NCI-H1092 treated with DMSO at 0.1 percent for 48 hours (cell line): ENCODE data around the gene C6orf118.

Experiments used
- DNase-seq: peaks from one replicate; lab custom pipeline; 2025; lab: John Stamatoyannopoulos, UW

Gene C6orf118

DNA sequence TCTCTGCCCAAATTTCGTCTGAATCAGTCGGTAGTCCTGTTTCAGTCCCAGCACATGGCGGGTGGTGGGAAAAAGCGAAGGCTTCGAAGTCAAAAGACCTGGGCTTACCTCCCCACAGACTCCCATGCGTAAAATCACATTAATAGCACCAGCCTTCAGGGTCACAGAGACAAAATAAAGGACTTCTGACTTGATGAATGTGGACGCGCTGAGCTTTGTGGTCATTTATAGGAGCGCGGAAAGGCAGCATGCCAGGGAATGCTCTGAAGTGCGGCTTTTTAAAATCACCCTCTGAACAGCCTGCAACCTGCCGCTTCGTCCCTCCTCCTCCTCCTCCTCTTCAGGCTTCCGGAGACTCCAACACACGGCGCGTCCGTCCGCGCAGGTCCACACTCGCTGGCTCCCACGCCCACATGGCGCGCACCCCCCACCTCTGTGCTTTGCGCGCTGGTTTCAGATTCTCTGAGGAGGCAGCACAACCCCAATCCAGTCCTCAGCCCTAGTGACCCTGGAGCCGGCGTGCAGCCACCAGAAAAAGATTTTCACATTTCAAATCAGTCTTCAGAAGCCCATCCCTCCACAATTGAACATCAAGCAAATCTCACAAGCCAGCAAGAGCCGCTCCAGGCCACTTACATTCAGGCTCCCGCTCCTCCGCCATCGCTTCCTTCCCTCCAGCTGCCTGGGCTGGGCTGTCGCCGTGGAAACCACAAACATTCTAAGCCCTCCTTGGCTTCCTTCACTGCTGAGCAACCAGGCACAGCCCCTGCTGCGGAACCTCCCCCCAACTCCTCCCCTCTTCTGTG, at the start of gene C6orf118:
Gene C6orf118, minus strand, starts transcription at position 680 of the 806 bp plus-strand sequence. Its CDS starts 19 bp downstream, at position 661.
- DNase-seq = peak; percentile 92

DNA sequence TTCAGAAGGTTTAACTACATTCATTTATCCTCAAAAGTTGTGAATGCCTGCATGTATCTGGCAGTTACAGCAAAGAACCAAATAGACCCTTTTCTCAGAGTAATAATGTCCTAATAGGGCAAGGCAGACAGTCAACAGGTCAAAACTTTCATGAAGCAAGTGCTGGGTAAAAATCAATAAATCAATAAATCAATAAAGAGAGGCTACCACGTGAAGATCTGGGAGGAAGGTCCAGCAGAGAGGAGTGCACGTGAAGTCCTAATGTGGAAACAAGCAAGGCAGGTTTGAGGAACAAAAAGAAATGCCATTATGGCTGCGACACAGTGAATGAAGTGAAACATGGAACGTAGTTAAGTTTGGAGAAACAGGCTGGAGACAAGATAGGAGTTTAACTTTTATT, 36.3 kb upstream of the C6orf118 start:
- no peak for DNase-seq

DNA sequence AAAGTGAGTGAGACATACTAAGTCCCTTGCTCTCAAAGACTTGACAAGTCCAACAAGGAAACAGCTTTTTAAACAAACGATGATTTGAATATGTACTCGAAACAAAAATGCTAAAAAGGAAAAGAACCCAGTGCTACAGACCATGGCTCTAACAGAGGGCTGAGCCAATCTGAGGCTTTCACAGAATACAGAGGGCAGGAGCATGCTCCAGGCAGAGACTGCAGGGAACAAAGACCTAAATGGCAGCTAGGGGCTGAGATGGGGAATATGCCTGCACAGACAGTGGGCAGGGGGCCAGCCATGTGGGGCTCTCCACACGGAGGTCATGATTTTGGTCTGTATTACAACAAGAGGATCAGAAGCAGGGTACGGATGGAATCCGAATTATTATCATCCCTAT, 31.1 kb upstream of the C6orf118 start:
- no peak for DNase-seq

DNA sequence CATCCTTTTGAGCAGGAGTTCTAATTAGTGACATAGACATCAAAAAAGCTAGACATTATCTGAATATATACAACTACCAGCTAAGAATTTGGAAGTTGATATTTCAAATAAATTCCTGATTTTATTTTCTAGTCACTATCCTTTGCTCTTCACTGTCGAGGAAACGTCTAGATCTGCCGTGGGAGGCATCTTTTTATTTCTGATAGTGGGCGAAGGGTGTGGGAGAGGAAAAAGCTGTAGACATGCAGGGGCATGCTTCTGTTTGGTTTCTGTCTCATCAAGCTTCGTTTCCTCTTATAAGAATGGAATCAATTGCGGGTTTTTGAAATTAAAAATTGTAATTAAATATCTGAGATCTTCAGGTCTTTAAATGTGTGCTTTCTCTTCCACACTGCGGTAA, 16.2 kb upstream of the C6orf118 start:
- no peak for DNase-seq

- no peak for DNase-seq
Measured at GRCh38 chr6:165321555-165322145, 12.2 kb upstream of the C6orf118 start.

- no peak for DNase-seq
Measured at GRCh38 chr6:165321150-165321549, 11.7 kb upstream of the C6orf118 start.

DNA sequence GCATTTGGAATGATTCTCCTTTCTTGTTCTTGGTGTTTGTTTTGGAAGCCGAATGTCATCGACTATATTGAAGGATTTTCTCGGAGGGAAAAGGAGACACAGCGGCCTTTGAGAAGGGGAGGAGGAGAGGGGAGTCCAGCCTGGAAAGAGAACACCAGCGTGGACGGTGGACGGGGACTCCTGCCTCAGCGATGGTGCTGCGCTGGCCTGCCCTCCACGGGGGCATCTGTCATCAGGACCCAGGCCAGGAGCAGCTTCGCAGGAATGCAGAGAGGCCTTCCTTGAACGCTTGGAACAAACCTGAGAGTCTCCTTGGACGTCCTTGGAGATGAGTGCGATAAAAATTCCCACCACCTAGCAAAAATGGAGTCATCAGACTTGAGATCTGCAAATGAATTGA, 8.3 kb upstream of the C6orf118 start:
- no peak for DNase-seq

GRCh38 chr6:165306955-165307354, 2.5 kb downstream of the C6orf118 start:
- no peak for DNase-seq

GRCh38 chr6:165301372-165302246, 7.8 kb downstream of the C6orf118 start:
- no peak for DNase-seq

GRCh38 chr6:165300422-165300936, 8.9 kb downstream of the C6orf118 start:
- DNase-seq = no peak

- DNase-seq = no peak
Measured at GRCh38 chr6:165298875-165299274, 10.5 kb downstream of the C6orf118 start.

- no peak for DNase-seq
Measured at GRCh38 chr6:165298402-165298801, 11.0 kb downstream of the C6orf118 start.

DNA sequence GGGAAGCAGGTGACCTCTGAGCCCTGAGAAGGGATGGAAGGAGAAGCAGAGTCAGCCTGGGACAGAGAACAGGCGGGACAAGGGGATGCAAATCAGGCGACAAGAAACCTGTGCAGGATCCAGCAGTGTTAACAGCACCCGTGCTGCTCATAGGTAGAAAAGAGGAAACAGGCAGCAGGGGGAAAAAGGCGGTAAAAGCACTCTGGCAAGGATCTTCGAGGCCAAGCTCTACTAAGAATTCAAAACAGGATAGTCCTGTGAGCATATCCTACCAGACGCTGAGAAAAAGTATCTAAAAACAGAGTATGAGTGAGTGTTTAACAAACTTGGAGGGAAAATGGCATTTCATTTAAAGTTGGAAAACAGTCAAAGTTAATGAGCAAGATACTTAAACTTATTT, 16.7 kb downstream of the C6orf118 start:
- DNase-seq = no peak

DNA sequence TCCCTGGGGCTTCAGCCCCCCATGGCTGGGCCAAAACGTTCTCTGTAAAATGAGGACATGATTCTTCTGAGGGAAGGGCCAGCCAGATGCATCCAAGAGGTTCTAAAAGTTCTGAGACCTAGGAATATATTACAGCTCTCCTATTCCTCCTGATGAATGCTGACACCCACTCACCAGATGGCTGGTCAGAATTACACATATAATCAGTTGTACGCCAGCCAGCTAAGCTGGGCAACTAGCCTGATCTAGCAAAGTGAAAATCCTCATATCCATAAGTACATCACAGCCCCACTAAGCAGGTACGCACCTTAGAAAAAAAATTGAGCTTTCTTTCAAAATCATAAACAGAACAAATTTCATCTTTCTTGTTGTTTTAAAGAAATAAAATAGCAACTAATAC, 34.8 kb downstream of the C6orf118 start:
- no peak for DNase-seq

- no peak for DNase-seq
Measured at GRCh38 chr6:165272585-165272984, 36.8 kb downstream of the C6orf118 start.

DNA sequence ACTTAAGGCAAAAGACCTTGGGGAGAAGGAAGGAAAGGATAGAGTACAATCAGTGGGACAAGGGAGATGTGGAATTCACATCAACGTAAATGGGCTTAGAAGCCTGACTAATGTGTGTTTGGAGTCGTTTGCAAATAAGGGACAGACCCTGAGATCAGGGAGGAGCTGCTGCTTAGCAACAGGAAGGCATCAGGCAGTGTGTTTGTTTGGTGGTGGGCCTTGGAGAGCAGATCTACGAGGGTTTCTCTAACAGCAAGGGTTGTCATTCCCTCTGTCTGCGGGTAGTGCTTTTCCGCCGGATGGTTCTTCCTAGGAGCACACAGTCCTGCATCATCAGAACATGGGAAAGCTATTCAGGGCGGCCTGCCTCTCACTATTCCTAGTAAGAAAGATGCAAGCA, 40.4 kb downstream of the C6orf118 start:
- DNase-seq = no peak

GRCh38 chr6:165266621-165267020, 42.8 kb downstream of the C6orf118 start:
- DNase-seq = no peak

- no peak for DNase-seq
Measured at GRCh38 chr6:165266191-165266590, 43.2 kb downstream of the C6orf118 start.

DNA sequence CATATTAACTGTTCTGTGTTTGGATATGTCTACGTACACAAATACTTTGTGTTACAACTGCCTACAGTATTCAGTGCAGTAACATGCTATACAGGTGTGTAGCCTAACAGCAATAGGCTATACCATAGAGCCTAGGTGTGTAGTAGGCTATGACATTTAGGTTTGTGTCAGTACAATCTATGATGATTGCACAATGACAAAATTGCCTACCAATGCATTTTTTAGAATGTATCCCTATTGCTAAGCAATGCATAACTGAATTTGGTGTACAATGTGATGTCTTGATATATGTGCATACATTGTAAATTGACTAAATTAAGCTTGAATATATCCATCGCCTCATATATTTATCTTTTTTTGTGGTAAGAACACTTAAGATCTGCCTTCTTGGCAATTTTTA, 48.9 kb downstream of the C6orf118 start:
- no peak for DNase-seq

- peak; percentile 22 for DNase-seq
Measured at GRCh38 chr6:165249808-165250207, 59.6 kb downstream of the C6orf118 start.

DNA sequence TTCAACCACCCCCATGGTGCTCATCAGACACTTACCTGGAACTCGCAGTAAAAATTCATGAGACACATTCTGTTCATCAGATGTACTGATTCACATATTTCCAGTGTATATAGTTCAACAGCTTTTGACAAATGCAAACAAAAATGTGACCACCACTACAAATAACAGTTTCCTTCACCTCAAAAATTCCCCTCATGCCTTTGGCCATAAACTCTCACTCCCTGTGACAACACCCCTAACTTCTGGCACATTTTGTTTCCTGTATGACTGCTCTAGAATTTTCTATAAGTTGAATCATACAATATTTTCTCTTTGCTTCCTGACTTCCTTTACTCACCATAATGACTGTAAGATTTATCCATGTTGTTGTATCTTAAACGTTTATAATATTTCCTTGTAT, 63.7 kb downstream of the C6orf118 start:
- DNase-seq = no peak

GRCh38 chr6:165245287-165245686, 64.1 kb downstream of the C6orf118 start:
- peak; percentile 38 for DNase-seq
